RCC 7860 (cell line): ENCODE results near the gene MATN4.

Experiments
- DNase-seq: peaks from one replicate; pipeline ENCODE4 v3.0.0-alpha.2; 2015; ENCODE audit warnings: low spot score
- FAIRE-seq: peaks from 2 replicates; lab custom pipeline; 2012; peaks lifted over from hg19 to GRCh38; lab: Jason Lieb, UNC

The MATN4 gene

GRCh38 chr20:45316150-45317080 lies 8.3 kb upstream of the MATN4 start:
- no peak for FAIRE-seq

GRCh38 chr20:45315672-45316071 lies 7.6 kb upstream of the MATN4 start:
- DNase-seq (no peak), FAIRE-seq (no peak)

More at GRCh38 chr20:45316150-45317080, 8.3 kb upstream of the MATN4 start:
- DNase-seq: no peak

GRCh38 chr20:45313943-45314342 lies 5.8 kb upstream of the MATN4 start:
- FAIRE-seq (no peak), DNase-seq (no peak)

- DNase-seq: no peak
- FAIRE-seq: no peak
These were observed 5.1 kb upstream of the MATN4 start for GRCh38 chr20:45313065-45313695.

DNA sequence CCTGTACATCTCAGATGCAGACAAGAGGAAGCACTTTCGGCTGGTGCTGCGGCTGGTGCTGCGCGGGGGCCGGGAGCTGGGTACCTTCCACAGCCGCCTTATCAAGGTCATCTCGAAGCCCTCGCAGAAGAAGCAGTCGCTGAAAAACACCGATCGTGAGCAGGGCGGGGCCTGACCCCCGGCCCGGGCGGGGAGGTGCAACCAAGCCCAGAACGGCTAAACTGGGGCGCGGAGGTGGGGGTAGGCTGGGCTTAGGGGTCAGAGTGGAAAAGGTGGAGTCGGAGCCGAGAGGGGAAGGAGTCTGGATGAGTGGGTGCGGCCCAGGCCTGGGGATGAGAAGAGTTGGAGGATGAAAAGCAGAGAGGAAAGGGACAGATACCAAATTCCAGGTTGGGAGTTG lies 4.1 kb upstream of the MATN4 start:
- no peak for FAIRE-seq
- no peak for DNase-seq

DNA sequence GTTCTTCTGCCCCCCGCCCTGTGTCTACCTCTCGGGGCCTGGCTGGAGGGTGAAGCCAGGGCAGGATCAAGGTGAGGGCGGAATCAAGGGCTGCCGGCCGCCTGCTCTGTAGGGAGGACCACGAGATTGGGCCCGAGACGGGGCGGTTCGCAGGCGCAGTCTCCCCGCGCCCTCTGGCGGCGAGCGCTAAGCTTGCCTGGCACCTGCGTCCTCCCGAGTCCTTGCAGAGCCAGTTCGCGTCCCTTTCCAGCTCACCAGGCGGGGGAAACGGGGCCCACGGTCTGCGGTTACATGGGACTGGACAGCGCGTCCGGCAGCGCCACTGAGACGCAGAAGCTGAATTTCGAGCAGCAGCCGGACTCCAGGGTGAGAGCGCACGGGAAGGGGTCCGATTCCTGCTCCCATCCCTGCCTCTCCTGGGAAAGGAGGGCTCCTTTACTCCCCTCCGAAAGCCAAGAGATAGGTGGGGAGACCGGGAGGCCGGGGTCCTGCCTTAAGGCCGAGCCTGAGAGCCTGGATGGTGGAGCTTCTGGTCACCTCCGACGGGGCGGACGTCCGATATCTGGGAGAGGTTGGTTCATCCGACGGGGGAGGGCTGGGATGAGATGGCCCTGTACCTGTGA lies 3.6 kb upstream of the MATN4 start:
- FAIRE-seq (no peak), DNase-seq (no peak)

- no peak for FAIRE-seq
- DNase-seq: no peak
These were observed 976 bp upstream of the MATN4 start for GRCh38 chr20:45309075-45309474.

- no peak for FAIRE-seq
These were observed 941 bp downstream of the MATN4 start for GRCh38 chr20:45307076-45307640.

DNA sequence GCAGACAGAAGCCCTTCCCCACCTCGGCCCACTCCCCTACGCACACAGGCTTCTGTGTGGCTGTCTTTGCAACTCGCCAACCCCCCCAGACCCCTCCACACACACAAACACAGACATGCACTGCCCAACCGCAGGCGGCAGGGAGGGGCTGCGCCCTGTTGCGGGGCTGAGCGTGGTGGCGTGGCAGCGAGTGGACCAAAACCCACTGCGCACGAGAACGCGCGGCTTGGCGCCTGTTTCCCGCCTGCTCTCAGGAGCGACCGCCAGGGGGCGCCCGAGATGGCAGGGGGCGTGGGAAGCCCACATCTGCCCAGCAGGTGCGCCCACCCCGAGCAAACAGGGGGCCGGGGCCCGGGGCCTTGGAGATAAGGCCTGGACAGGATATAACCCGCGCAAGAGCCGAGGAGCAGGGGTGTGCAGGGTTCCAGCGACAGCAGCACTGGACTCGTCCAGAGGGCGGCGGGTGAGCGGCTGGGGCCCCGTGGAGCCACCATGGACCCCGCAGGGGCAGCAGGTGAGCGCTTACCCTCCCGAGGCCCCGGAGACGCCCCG lies 1.6 kb downstream of the MATN4 start, which contains the start of gene RBPJL:
TSS of gene RBPJL (plus strand) at position 410 of the 552 bp plus-strand sequence. CDS start at position 493, 83 bp downstream.
- DNase-seq: no peak
- FAIRE-seq: no peak

More at GRCh38 chr20:45307076-45307640, 941 bp downstream of the MATN4 start:
- DNase-seq: no peak

- no peak for DNase-seq
- no peak for FAIRE-seq
These were observed 2.8 kb downstream of the MATN4 start for GRCh38 chr20:45305262-45305661.

DNA sequence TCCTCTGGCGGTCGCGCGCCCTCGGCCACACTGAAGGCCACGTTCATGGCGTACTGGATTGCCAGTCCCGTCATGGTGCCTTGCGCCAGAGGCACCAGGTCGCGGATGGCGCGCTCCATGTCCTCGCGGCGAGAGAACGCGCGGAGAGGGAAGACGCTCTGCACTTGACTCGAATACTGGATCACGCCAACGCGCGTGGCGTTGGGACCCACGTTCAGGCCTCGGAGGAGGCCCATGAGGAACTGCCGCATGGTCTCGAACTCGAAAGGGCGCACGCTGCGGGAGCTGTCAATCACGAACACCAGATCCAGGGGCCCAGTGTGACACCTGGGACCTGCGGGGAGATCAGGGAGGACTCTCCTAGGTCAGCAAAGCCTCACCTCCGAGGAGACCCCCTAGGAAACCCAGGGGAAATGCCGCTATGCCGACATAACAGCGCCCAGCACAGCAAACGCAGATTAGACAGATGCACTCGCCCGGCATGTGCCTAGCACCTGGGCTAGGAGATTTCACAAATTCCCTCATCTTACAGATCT lies 3.6 kb downstream of the MATN4 start:
- FAIRE-seq: no peak
- DNase-seq: no peak

DNA sequence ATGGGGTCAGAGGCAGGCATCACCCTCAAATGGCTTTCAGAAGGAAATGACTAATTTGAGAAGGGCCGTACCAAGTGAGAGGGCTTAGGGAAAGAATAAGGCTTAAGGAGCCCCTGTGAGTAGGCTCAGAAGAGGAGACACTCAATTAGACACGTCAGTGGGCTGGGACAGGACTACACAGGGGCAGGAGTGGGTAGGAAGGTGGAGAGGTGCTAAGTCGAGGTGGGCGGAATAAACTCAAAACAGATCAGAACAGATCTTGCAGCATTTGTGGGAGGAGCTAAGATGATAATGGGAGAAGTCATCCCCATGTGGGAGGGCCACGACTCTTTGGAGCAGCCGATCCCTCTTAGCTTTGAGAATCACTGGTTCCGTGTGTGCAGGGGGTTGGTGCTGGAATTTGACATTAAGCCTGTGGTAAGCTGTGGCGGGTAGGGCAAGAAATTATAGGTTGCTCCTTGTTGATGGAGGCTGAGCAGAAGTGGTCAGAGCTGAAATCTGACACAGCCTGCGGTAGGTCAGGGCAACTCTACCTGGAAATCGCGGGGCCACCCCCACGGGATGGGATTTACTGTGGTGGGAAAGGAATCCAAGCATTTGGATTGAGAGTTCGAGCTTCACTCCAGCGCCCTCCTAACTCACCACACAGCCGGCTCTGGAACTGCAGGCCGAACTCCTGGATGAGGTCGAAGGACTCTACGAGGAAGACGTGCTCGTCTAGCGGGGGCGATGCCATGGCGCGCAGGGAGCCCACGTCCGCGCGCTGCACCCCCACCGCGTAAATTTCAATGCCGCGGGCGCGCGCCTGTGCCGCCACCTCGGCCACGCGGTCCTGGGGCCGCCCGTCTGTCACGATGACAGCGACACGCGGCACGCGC lies 4.3 kb downstream of the MATN4 start:
- FAIRE-seq: no peak

DNA sequence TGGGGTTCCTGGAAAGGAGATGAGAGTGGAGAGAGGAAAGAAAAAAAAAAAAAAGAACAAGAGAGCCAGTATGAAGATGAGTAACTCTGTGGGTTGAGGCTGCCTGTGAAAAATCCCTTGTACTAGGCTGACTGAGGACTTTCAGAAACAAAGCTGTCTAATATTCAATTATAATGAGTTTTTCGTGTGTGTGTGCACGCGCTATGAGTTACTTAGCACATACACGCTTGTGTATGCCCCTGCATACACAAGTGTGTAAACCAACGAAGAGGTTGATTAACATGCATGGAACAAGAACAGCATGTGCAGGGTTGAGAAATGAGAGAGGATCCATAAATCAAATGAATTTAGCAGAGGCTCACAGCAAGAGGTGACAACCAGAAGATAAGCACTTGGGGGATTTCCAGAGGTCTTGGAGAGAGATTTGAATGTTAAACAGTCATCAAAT lies 6.3 kb downstream of the MATN4 start:
- no peak for FAIRE-seq
- no peak for DNase-seq

More for the DNA sequence above, 4.3 kb downstream of the MATN4 start:
- no peak for DNase-seq

- FAIRE-seq: no peak
- peak; percentile 23 for DNase-seq
These were observed 7.1 kb downstream of the MATN4 start for GRCh38 chr20:45300961-45301360.

DNA sequence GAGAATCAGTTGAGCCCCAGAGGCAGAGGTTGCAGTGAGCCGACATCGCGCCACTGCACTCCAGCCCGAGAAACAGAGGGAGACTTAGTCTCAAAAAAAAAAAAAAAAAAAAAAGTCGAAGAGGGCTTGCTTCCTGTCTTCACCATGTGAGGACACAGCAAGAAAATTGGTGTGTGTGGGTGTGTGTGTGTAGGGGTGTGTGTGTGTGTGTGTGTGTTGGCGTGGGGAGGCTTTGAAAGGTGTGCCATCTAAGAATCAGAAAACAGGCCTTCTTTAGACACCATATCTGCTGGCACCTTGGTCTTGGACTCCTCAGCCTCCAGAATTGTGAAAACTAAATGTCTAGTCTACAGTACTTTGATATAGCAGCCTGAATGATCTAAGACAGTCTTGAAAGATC lies 8.3 kb downstream of the MATN4 start:
- DNase-seq (no peak), FAIRE-seq (no peak)

DNA sequence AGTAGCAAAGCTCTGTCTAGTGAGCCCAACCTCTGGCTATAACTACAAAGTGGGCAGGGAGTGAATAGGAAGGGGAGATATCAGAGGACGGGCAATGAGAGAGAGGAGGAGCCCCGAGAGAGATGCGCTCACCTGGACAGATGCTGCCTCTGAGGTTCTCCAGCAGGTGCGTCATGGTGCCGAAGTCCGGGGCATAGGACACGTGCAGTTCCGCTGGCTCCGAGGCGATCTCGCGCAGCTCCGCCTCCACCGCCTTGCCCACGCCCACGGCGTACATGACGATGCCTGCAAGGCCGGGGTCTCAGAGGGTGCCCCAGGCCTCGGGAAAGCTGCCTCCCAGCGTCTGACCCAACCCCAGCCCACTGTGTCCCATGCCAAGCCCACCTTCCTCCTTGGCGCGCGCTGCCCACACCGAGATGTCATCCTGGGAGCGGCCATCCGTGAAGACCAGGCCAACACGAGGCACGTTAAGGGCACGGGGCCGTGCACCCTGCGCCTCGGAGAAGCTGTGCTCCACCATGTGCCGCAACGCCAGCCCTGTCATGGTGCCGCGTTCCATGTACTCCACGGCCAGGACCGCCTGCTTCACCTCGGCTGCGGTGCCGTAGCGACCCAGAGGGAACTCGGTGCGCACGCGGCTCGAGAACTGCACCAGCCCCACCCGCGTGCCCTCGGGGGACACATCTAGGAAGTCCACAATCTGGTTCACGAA lies 10.2 kb downstream of the MATN4 start:
- FAIRE-seq (no peak), DNase-seq (no peak)

DNA sequence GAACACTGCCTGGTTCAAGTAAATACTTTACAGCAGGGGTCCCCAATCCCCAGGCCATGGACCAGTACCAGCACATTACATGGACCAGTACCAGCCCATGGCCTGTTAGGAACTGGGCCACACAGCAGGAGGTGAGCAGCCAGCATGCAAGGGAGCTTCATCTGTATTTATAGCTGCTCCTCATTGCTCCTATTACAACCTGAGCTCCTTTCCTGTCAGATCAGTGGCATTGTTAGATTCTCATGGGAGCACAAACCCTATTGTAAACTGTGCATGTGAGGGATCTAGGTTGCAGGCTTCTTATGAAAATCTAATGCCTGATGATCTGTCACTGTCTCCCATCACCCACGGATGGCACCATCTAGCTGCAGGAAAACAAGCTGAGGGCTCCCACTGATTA lies 13.4 kb downstream of the MATN4 start:
- DNase-seq (no peak), FAIRE-seq (no peak)

- no peak for DNase-seq
- FAIRE-seq: no peak
These were observed 14.1 kb downstream of the MATN4 start for GRCh38 chr20:45294003-45294368.
